Suprapubic skin (tissue), 4 donors: ENCODE data around the gene OR51B4.

ENCODE experiments used
- CTCF ChIP-seq, 2 donors: fragments of 200-600 bp in 1 of 2; fragments of 450-650 bp in 1 of 2; sonication (generic) in 1 of 2; IDR thresholded peaks; one replicate each; pipeline ENCODE4 v1.5.1; 2016 to 2019; ENCODE audit warnings: antibody characterized with exemption in 2 of 2, mild to moderate bottlenecking in 1 of 2, moderate library complexity in 1 of 2
- EP300 ChIP-seq: sonication (generic); formaldehyde crosslinking; IDR thresholded peaks from one replicate; pipeline ENCODE4 v1.6.1; 2017; ENCODE audit warnings: antibody characterized with exemption
- POLR2A ChIP-seq, 2 donors: fragments of 450-650 bp; IDR thresholded peaks; one replicate each; pipeline ENCODE4 v1.6.1; 2017; ENCODE audit warnings: antibody characterized with exemption in 2 of 2, mild to moderate bottlenecking in 2 of 2, moderate library complexity in 2 of 2
- POLR2AphosphoS5 ChIP-seq, 3 donors: sonication (generic); formaldehyde crosslinking; IDR thresholded peaks; one replicate each; pipeline ENCODE4 v1.6.1; 2017; ENCODE audit warnings: antibody characterized with exemption in 3 of 3

- no peak for TF ChIP-seq POLR2A (IDR thresholded peaks at IDR 0.05)
- TF ChIP-seq EP300 = no peak
- no peak for TF ChIP-seq CTCF (IDR thresholded peaks at IDR 0.05)
- no peak for TF ChIP-seq POLR2AphosphoS5 (IDR thresholded peaks at IDR 0.05)
Observed at GRCh38 chr11:5288906-5289550, 12.7 kb downstream of the OR51B4 start.
